B cell (primary cell): ENCODE measurements around the gene CD79B. TPM values are rescaled to one million over a fixed set of nuclear protein-coding genes. Genes with fewer than 3 reads are reported as not detected.
"Not testable (repeated sequence)": the region's sequence is repeated elsewhere in the genome, so short reads cannot be mapped to it uniquely, and the experiment has no call there.

Experiments used
- ATAC-seq: fragments of 200-7000 bp; cut with Tn5 transposase; one replicate; pipeline ENCODE4 v1.10.0; 2021; ENCODE audit warnings: low read depth, mild to moderate bottlenecking, moderate number of reproducible peaks, moderate library complexity
- CTCF ChIA-PET: fragments of 350-600 bp; sonication (Branson Sonifier 250); formaldehyde crosslinking; loops from one replicate; lab custom pipeline; 2021; ENCODE audit warnings: antibody characterized with exemption, inconsistent platforms; lab: Charles Lee
- POLR2A ChIA-PET: fragments of 350-600 bp; sonication (Branson Sonifier 250); formaldehyde crosslinking; loops from one replicate; lab custom pipeline; 2021; ENCODE audit warnings: antibody characterized with exemption; lab: Charles Lee
- DNase-seq: peaks from one replicate; pipeline ENCODE4 v3.0.0; 2013
- H2AFZ ChIP-seq: 2 replicates; pipeline ENCODE4 v1.6.1; 2012; ENCODE audit warnings: mild to moderate bottlenecking, low read depth, low read length; ENCODE audit not compliant: insufficient read depth, poor library complexity, severe bottlenecking
- H3K27ac ChIP-seq, 2 donors: 1 replicate in 1 of 2; 2 replicates in 1 of 2; pipeline ENCODE4 v1.5.1; 2012 to 2013; ENCODE audit warnings: low read length in 2 of 2, mild to moderate bottlenecking in 2 of 2, moderate library complexity in 1 of 2
- H3K27me3 ChIP-seq, 4 experiments: fragments of 200-600 bp in 1 of 4; sonication (generic) in 1 of 4; replicated peaks in 1 of 4; 1 replicate in 2 of 4; 2 replicates in 2 of 4; pipeline versions ENCODE4 v1.6.1 to v1.7.0; 2013 to 2016; ENCODE audit warnings: low read length in 3 of 4, mild to moderate bottlenecking in 2 of 4, mixed read lengths in 1 of 4, moderate library complexity in 1 of 4; ENCODE audit not compliant: insufficient read depth in 4 of 4, control insufficient read depth in 3 of 4; ENCODE audit errors: control extremely low read depth in 1 of 4
- H3K36me3 ChIP-seq, 2 experiments: replicated peaks in 1 of 2; 1 replicate in 1 of 2; 2 replicates in 1 of 2; pipeline versions ENCODE4 v1.6.1 to v1.7.1; 2013; ENCODE audit warnings: low read length in 1 of 2; ENCODE audit not compliant: insufficient read depth in 2 of 2, control insufficient read depth in 1 of 2; ENCODE audit errors: control extremely low read depth in 1 of 2, extremely low read depth in 1 of 2
- H3K4me1 ChIP-seq, 2 donors: fragments of 200-600 bp in 1 of 2; sonication (generic) in 1 of 2; 1 replicate in 1 of 2; 2 replicates in 1 of 2; pipeline versions ENCODE4 v1.5.1 to v1.6.1; 2013 to 2017; ENCODE audit warnings: low read length in 2 of 2; ENCODE audit not compliant: control insufficient read depth in 2 of 2, insufficient read depth in 2 of 2
- H3K4me2 ChIP-seq: replicated peaks from 2 replicates; pipeline ENCODE3; 2012; ENCODE audit warnings: mild to moderate bottlenecking, low read depth, low read length; ENCODE audit not compliant: poor library complexity, severe bottlenecking
- H3K4me3 ChIP-seq, 5 experiments: fragments of 200-600 bp in 1 of 5; sonication (generic) in 1 of 5; 1 replicate in 3 of 5; 2 replicates in 2 of 5; pipeline versions ENCODE4 v1.5.1 to v1.7.0; 2011 to 2016; ENCODE audit warnings: low read length in 4 of 5, mild to moderate bottlenecking in 4 of 5, low read depth in 2 of 5, control low read depth in 1 of 5, moderate library complexity in 1 of 5; ENCODE audit not compliant: insufficient read depth in 1 of 5; ENCODE audit errors: control extremely low read depth in 1 of 5, extremely low read depth in 1 of 5
- H3K79me2 ChIP-seq: fragments of 200-600 bp; sonication (generic); one replicate; pipeline ENCODE4 v1.6.0; 2016; ENCODE audit warnings: low read length; ENCODE audit not compliant: control insufficient read depth, insufficient read depth
- H3K9ac ChIP-seq: fragments of 200-600 bp; sonication (generic); 2 replicates; pipeline ENCODE4 v1.6.1; 2017; ENCODE audit warnings: mild to moderate bottlenecking, low read length, moderate library complexity
- H3K9me3 ChIP-seq, 3 donors: one replicate each; pipeline versions ENCODE4 v1.6.1 to v1.7.1; 2013; ENCODE audit warnings: low read length in 2 of 3; ENCODE audit not compliant: control insufficient read depth in 2 of 3, insufficient read depth in 1 of 3; ENCODE audit errors: control extremely low read depth in 1 of 3
- H4K20me1 ChIP-seq: 2 replicates; pipeline ENCODE4 v1.6.0; 2012; ENCODE audit warnings: mild to moderate bottlenecking, low read length; ENCODE audit not compliant: insufficient read depth, control insufficient read depth, poor library complexity, severe bottlenecking
- H3K27ac Mint-ChIP-seq: one replicate; pipeline ENCODE4 v1.8.0; 2021; ENCODE audit warnings: mixed read lengths
- H3K27me3 Mint-ChIP-seq: one replicate; pipeline ENCODE4 v1.8.0; 2021; ENCODE audit warnings: mixed read lengths
- H3K4me1 Mint-ChIP-seq: one replicate; pipeline ENCODE4 v1.8.0; 2021; ENCODE audit warnings: mixed read lengths
- H3K4me3 Mint-ChIP-seq: one replicate; pipeline ENCODE4 v1.8.0; 2021; ENCODE audit warnings: mixed read lengths
- H3K9me3 Mint-ChIP-seq: one replicate; pipeline ENCODE4 v1.8.0; 2022; ENCODE audit warnings: mixed read lengths; ENCODE audit not compliant: insufficient read depth
- WGBS: methylation state at CpG from one replicate; pipeline ENCODE4 v1.1.5; 2013; ENCODE audit warnings: missing lambda C conversion rate; ENCODE audit not compliant: insufficient coverage; 5-methylcytosine and 5-hydroxymethylcytosine counted together
- intact Hi-C: fragments of 100-400 bp; cut with micrococcal nuclease; formaldehyde crosslinking; loops from one replicate; pipeline ENCODE4 v1.10.0; 2022
- polyA plus RNA-seq: library from polyadenylated mRNA; depleted of rRNA; stranded (reverse); fragments of >200 nt; gene quantifications from 2 replicates; pipeline ENCODE4 v1.2.3, GENCODE V29; 2012
- total RNA-seq, 2 donors: library from RNA; stranded (reverse); fragments of 120-200 nt in 1 of 2; gene quantifications; 1 replicate in 1 of 2; 2 replicates in 1 of 2; pipeline versions ENCODE4 v1.2.3 to v1.2.4, GENCODE V29; 2013 to 2022

Gene CD79B
- total and polyA plus RNA-seq, 2 donors (not counting 1 experiment from before 2014, with no cell fraction given) = 891 to 1,100 TPM

DNA sequence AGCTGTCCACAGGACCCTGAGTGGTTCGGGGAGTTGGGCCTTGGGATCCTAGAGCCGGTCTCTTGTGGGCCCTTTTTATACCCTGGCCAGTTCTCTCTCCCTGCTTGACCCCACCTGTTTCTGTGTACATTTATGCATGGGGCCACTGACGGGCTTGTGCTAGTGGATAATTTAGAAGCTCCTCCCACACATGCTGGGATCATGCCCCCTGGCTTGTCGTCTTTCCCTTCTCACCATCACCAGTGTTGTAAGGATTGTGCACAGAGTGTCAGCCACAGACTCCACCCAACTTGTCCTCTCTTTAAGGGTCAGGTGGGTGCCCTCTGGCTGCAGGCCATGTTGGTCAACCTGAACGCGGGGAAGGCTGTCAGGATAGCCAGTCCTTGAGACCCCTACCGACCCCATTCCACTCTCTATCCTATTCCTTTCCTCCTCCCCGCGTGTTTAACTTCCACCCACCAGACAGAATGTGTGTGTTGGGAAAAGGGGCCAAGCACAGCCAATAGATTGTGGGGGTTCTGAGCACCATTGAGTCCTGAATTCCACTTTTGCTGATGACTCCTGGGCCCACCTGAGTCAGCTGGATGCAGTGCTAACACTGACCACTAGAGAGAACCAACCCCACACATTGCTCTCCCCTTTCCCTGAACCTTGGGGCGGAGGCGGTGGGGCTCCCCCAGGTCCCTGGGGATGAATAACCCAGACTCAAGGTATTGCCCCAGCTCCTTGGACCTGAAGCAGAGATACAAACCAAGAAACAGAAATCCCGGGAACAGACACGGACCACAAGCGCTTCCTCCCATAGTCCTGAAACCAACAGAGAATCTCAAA is 35.4 kb downstream of the CD79B start, which contains the start of gene CSH1:
Gene CSH1 (minus strand): TSS at position 51 of the 831 bp plus-strand sequence. CDS start 63 bp downstream, outside the sequence.
- CTCF ChIA-PET = interaction anchor here (0.9 kb wide), 1 partner anchor 54 kb away, joined by 4 read pairs; no protein-coding TSS in a partner anchor
- not testable (repeated sequence) for DNase-seq
- peak; percentile 39 for ATAC-seq

DNA sequence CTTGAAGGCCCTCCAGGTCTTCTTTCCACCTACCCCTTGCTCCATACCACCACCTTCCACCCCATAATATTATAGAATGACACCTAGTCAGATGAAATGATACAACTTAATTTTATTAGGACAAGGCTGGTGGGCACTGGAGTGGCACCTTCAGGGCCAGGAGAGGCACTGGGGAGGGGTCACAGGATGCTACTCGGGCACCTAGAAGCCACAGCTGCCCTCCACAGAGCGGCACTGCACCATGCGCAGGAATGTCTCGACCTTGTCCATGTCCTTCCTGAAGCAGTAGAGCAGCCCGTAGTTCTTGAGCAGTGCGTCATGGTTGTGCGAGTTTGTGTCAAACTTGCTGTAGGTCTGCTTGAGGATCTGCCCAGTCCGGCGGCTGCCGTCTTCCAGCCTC is 37.3 kb downstream of the CD79B start:
- H3K9me3 ChIP-seq, ATAC-seq, H3K27ac Mint-ChIP-seq, H4K20me1 ChIP-seq, H3K4me3 Mint-ChIP-seq, H3K9ac ChIP-seq, H3K36me3 ChIP-seq, H3K27me3 ChIP-seq, POLR2A ChIA-PET, H3K79me2 ChIP-seq, H3K4me2 ChIP-seq, H3K4me1 Mint-ChIP-seq, H3K9me3 Mint-ChIP-seq, H3K27me3 Mint-ChIP-seq, CTCF ChIA-PET, H3K4me3 ChIP-seq, H3K27ac ChIP-seq, DNase-seq, intact Hi-C loops, H3K4me1 ChIP-seq, H2AFZ ChIP-seq: not testable (repeated sequence)
- WGBS = no CpG with 5 or more reads among the region's 10 CpGs

More for the DNA sequence above, 35.4 kb downstream of the CD79B start, which contains the start of gene CSH1:
- H3K27me3 Mint-ChIP-seq, H4K20me1 ChIP-seq, H3K4me3 Mint-ChIP-seq, intact Hi-C loops, H3K4me2 ChIP-seq, H3K4me1 Mint-ChIP-seq, H3K36me3 ChIP-seq, H3K4me1 ChIP-seq, H3K9me3 Mint-ChIP-seq, H3K4me3 ChIP-seq, H3K79me2 ChIP-seq, H3K9me3 ChIP-seq, POLR2A ChIA-PET, H3K27ac ChIP-seq, H3K9ac ChIP-seq, H3K27ac Mint-ChIP-seq, H3K27me3 ChIP-seq, H2AFZ ChIP-seq: not testable (repeated sequence)
- no CpG with 5 or more reads among the region's 14 CpGs for WGBS

DNA sequence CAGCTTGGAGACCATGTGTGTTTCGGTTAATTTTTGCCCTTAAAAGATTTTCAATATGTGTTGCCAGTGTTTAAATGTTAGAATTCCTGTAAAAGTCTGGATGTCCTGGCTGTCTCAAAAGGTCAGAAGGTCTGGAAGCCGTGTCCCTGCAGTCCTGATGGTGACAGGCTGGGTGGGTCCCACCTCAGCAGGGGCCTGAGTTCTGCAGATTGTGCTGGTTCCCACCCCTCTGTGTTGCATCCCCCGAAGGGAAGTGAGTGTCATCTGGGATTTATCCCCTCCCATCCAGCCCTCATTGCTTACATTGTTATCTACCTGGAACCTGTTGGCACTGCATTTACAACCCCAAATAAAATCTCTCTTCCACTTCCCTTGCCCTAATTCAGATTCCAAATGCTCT is 38.1 kb downstream of the CD79B start:
- H3K9ac ChIP-seq, H3K9me3 Mint-ChIP-seq, H3K79me2 ChIP-seq, DNase-seq, H3K4me1 Mint-ChIP-seq, H3K4me3 Mint-ChIP-seq, H2AFZ ChIP-seq, H3K27ac Mint-ChIP-seq, H3K4me3 ChIP-seq, H3K27me3 ChIP-seq, H3K36me3 ChIP-seq, H3K4me2 ChIP-seq, H3K9me3 ChIP-seq, ATAC-seq, intact Hi-C loops, H3K4me1 ChIP-seq, H3K27me3 Mint-ChIP-seq, POLR2A ChIA-PET, H4K20me1 ChIP-seq, H3K27ac ChIP-seq: not testable (repeated sequence)
- CTCF ChIA-PET = interaction anchor here (0.6 to 5.5 kb wide), 3 partner anchors 9 to 135 kb away, joined by 3 to 33 read pairs (median 5); no protein-coding TSS in a partner anchor
- WGBS = 100% methylated on average over 1 of the region's 3 CpGs
